22Rv1 (cell line): ENCODE measurements around the gene ATP8B4.

ENCODE experiments used
- CTCF ChIP-seq: fragments of 450-650 bp; IDR thresholded peaks from 2 replicates; pipeline ENCODE4 v1.5.1; 2017; ENCODE audit warnings: mild to moderate bottlenecking
- ZFX ChIP-seq: fragments of 450-650 bp; IDR thresholded peaks from 2 replicates; pipeline ENCODE4 v1.6.1; 2017; ENCODE audit warnings: antibody characterized with exemption, borderline replicate concordance

GRCh38 chr15:50066202-50066601 lies 52.8 kb downstream of the ATP8B4 start:
- TF ChIP-seq CTCF (no peak), ZFX (no peak)
